HFFc6 (cell line): Measurements from ENCODE around the gene NHSL2. TPM values are rescaled to one million over a fixed set of nuclear protein-coding genes. Genes with fewer than 3 reads are reported as not detected.
"Not testable (repeated sequence)": the region's sequence is repeated elsewhere in the genome, so short reads cannot be mapped to it uniquely, and the experiment has no call there.

Experiments
- DNase-seq: peaks from one replicate; pipeline ENCODE4 v3.0.0-alpha.2; 2018
- H3K27ac Mint-ChIP-seq: 2 replicates; pipeline ENCODE4 v1.8.0; 2020; ENCODE audit warnings: mild to moderate bottlenecking, mixed read lengths
- H3K27me3 Mint-ChIP-seq: 2 replicates; pipeline ENCODE4 v1.8.0; 2021; ENCODE audit warnings: mild to moderate bottlenecking, moderate library complexity, mixed read lengths; ENCODE audit not compliant: insufficient read depth
- H3K36me3 Mint-ChIP-seq: 2 replicates; pipeline ENCODE4 v1.8.0; 2021; ENCODE audit warnings: low read depth, mixed read lengths
- H3K4me1 Mint-ChIP-seq: 2 replicates; pipeline ENCODE4 v1.8.0; 2020; ENCODE audit warnings: low read depth, mixed read lengths
- H3K4me3 Mint-ChIP-seq: 2 replicates; pipeline ENCODE4 v1.8.0; 2020; ENCODE audit warnings: mild to moderate bottlenecking, moderate library complexity, mixed read lengths
- H3K9me3 Mint-ChIP-seq: 2 replicates; pipeline ENCODE4 v1.8.0; 2020; ENCODE audit warnings: mild to moderate bottlenecking, mixed read lengths
- total RNA-seq, 6 experiments: library from RNA; stranded (reverse); fragmentation: NEBNext Ultra II Directional; extraction: Animal tissue kit (Norgen Biotek cat#: 25700); gene quantifications; 2 replicates in 1 of 6; 3 replicates in 5 of 6; pipeline ENCODE4 v1.2.3, GENCODE V29; 2021
- TF ChIP-seq, protein P1 (sequence below): fragments of 200-600 bp; sonication (generic); IDR thresholded peaks from 2 replicates; pipeline ENCODE4 v1.5.0; 2021; ENCODE audit warnings: antibody characterized with exemption, mild to moderate bottlenecking

Gene NHSL2
- total RNA-seq, 6 experiments from 2014 or later = 0.28 to 1.1 (median 0.52) TPM

DNA sequence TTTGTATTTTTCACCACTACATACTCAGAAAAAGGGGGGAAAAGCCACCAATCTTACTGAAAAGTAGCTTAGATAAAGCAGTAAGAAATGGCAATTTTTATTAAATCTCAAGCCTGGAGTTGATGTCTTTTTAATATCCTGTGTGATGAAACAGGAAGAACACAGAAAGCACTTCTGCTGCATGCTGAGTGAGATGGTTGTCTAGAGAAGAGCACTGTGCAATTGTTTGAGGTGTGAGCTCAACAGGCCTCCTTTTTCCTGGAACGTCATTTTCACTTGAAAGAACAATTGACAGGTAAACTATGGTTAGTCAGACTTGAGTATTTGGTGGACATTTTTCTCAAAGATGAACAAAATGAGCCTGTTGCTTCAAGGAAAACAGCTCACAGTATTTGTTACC is 147.2 kb downstream of the NHSL2 start:
- Mint-ChIP-seq H3K27ac (no peak overlapping the region), H3K36me3 (no peaks in the 10 kb centered on the region), H3K4me3 (no peak overlapping the region), H3K9me3 (no peaks in the 10 kb centered on the region), H3K27me3 (peaks cover 15% of the 10 kb centered on the region), H3K4me1 (no peaks in the 10 kb centered on the region)
- TF ChIP-seq, protein P1, sequence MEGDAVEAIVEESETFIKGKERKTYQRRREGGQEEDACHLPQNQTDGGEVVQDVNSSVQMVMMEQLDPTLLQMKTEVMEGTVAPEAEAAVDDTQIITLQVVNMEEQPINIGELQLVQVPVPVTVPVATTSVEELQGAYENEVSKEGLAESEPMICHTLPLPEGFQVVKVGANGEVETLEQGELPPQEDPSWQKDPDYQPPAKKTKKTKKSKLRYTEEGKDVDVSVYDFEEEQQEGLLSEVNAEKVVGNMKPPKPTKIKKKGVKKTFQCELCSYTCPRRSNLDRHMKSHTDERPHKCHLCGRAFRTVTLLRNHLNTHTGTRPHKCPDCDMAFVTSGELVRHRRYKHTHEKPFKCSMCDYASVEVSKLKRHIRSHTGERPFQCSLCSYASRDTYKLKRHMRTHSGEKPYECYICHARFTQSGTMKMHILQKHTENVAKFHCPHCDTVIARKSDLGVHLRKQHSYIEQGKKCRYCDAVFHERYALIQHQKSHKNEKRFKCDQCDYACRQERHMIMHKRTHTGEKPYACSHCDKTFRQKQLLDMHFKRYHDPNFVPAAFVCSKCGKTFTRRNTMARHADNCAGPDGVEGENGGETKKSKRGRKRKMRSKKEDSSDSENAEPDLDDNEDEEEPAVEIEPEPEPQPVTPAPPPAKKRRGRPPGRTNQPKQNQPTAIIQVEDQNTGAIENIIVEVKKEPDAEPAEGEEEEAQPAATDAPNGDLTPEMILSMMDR = no peak
- no peak for DNase-seq

DNA sequence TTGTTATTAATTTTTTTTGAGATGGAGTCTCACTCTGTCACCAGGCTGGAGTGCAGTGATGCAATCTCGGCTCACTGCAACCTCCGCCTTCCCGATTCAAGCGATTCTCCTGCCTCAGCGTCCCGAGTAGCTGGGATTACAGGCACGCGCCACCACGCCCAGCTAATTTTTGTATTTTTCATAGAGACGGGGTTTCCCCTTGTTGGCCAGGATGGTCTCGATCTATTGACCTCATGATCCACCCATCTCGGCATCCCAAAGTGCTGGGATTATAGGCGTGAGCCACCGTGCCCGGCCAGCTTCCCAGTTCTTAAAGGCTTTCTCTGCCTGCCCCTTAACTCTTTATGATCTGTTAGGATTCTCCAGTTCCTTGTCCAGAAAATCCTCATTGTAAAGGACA is 147.7 kb downstream of the NHSL2 start:
- DNase-seq, H3K36me3 Mint-ChIP-seq, H3K4me1 Mint-ChIP-seq, H3K9me3 Mint-ChIP-seq, H3K4me3 Mint-ChIP-seq, H3K27ac Mint-ChIP-seq: not testable (repeated sequence)
- H3K27me3 Mint-ChIP-seq = peaks cover 17% of the 10 kb centered on the region

DNA sequence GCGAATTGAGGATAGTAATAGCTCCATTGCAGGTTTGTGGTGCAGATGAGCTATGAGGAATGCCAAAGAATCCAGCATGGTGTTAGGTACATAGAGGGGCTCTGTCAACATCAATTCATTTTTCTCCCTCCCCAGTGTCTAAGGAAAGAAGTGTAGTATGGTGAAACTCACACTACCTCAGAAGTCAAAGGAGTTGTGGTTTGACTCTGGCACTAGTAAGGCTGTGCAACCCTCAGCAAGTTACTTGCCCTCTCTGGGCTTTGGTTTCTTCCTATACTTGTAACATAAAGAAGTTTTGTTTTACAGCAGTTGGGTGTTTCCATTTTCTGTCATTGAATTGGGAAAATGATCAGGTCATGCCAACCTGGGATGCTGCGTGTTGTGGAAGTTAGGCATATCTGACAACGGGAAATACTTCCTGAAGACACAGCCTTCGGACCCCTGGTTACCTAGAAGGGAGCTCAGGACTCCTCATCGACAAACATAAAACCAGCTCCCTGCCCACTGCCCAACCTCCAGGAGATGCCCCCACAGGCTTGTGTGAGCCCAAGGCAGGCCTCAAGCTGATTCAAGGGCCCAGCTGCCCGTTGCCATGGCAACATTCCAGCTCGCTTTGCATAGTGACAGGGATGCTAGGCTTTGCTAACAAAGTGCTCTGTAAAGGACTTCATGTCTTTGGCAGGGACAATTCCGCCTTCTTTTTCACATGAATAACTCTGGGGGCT is 149.7 kb downstream of the NHSL2 start:
- no peak overlapping the region for H3K4me3 Mint-ChIP-seq
- peaks cover 13% of the 10 kb centered on the region for H3K27me3 Mint-ChIP-seq
- H3K9me3 Mint-ChIP-seq = no peaks in the 10 kb centered on the region
- no peak for DNase-seq
- H3K27ac Mint-ChIP-seq = no peak overlapping the region
- no peaks in the 10 kb centered on the region for H3K4me1 Mint-ChIP-seq
- H3K36me3 Mint-ChIP-seq = no peaks in the 10 kb centered on the region
- TF ChIP-seq, protein P1 = no peak

DNA sequence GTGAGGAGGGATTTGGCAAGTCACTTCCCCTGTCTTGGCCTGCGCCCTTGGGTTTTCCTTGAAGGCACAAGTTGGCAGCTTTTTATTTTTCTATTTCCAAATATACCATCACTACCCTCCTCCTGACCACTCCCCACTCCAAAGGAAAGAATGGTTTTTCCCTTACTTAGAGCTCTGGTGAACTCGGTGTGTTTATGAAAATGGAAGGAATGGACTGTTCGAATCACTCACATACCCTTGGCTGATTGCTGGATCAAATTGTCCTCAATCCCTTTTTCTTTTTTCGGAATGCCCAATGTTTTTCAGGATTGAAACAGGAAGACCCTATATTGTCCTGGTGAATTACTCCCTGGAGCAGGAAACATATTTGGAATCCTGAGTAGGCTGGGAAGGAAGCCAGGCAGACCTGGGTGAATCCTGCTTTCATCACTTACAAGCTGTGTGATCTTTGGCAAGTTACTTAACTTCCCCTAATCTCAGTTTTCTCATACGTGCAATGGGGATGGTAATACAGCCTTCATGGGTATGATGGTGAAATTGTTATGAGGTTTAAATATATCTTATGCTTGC is 150.4 kb downstream of the NHSL2 start:
- no peak for DNase-seq
- Mint-ChIP-seq H3K27ac (no peak overlapping the region), H3K4me3 (no peak overlapping the region), H3K27me3 (peaks cover 13% of the 10 kb centered on the region), H3K9me3 (no peaks in the 10 kb centered on the region), H3K4me1 (no peaks in the 10 kb centered on the region), H3K36me3 (no peaks in the 10 kb centered on the region)
- TF ChIP-seq, protein P1 = no peak

DNA sequence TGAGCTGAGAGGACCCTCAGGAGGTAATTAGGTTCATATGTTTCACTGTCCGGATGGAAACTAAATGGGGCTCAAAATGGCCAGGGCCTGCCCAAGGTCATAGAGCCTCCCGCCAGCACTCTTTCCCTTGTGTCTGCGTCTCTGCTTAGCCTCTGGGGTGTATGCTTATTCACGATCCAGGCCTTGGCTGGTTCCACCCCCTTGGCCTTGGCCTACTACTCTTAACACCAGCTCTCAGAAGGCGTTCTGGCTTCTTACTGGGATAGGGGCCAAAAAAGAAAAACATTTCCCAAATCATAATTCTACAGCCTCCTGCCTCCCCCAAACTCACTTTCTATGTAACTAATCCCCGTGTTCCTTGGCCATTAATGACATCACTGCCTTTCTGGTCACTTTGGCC is 152.3 kb downstream of the NHSL2 start:
- DNase-seq = no peak
- Mint-ChIP-seq H3K27me3 (peaks cover 12% of the 10 kb centered on the region), H3K36me3 (no peaks in the 10 kb centered on the region), H3K27ac (no peak overlapping the region), H3K4me3 (no peak overlapping the region), H3K9me3 (no peaks in the 10 kb centered on the region), H3K4me1 (no peaks in the 10 kb centered on the region)
- TF ChIP-seq, protein P1 = no peak

DNA sequence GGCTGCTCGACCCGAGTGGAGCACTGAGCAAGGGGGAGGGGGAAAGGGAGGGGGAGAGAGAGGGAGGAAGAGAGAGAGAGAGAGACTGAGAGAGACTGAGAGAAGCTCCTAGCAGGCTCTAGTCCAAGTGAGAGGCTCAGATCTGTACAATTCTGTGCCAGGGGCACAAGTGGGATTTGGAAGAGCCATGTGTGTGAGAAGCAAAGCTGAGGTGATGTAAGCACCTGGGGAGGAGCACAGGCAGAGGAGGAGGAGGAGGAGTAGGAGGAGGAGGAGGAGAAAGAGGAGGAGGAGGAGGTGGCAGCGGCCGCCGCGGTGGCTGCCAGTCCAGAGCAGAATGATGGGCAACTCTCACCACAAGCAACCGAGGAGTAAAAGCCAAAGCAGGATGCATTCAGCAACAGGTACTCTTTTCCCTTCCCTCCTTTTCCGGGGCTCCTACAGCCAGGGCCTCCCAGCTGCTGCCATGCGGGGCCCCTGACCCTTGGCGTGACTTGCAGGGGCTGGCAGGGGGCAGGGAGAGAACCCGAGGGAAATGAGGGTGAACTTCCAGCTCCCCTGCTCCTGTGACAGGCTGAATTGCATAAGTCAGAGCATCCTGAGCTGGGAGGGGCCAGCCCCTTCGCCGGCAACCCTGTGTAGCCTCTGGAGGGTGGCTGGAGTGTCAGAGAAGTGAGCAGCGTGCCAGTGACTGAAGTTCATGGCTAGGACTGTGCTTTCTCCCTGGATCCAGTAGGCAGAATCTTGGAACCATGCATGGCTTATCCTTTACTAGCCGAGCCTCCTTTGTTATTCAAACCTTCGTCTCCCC is 158.9 kb downstream of the NHSL2 start:
- TF ChIP-seq, protein P1 = no peak
- Mint-ChIP-seq H3K9me3 (no peaks in the 10 kb centered on the region), H3K4me1 (no peaks in the 10 kb centered on the region), H3K4me3 (no peak overlapping the region), H3K27me3 (peaks cover 18% of the 10 kb centered on the region), H3K36me3 (no peaks in the 10 kb centered on the region), H3K27ac (no peak overlapping the region)
- DNase-seq = no peak
